Measurements from ENCODE around the gene SLX4IP.

DNA sequence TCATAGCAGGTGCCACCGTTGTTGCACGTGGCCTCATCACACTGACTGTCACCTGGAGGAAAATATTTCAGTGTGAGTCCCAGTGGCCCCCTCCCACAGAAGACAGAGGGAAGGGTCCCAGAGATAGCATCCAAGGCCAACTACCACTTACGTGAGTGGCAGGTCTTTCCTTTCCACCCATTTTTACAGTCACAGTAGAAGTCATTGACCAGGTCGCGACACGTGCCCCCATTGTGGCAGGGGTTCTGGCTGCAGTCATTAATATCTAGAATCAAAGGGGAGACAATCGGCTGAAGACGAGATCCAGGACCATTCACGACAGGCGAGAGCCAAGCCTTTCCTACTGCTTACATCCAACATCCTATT, 210.1 kb downstream of the SLX4IP start:
- TF ChIP-seq, protein P1, sequence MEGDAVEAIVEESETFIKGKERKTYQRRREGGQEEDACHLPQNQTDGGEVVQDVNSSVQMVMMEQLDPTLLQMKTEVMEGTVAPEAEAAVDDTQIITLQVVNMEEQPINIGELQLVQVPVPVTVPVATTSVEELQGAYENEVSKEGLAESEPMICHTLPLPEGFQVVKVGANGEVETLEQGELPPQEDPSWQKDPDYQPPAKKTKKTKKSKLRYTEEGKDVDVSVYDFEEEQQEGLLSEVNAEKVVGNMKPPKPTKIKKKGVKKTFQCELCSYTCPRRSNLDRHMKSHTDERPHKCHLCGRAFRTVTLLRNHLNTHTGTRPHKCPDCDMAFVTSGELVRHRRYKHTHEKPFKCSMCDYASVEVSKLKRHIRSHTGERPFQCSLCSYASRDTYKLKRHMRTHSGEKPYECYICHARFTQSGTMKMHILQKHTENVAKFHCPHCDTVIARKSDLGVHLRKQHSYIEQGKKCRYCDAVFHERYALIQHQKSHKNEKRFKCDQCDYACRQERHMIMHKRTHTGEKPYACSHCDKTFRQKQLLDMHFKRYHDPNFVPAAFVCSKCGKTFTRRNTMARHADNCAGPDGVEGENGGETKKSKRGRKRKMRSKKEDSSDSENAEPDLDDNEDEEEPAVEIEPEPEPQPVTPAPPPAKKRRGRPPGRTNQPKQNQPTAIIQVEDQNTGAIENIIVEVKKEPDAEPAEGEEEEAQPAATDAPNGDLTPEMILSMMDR (IDR thresholded peaks at IDR 0.05; ENCODE audit: low read depth, low read length), result no peak
- TF ChIP-seq EZH2phosphoT487 (IDR thresholded peaks at IDR 0.05; ENCODE audit: low read depth), result no peak
